Measurements from ENCODE around the gene EPHA3. TPM values are rescaled to one million over a fixed set of nuclear protein-coding genes. Genes with fewer than 3 reads are reported as not detected.

The EPHA3 gene
- total RNA-seq, 2 experiments from 2014 or later = not detected

DNA sequence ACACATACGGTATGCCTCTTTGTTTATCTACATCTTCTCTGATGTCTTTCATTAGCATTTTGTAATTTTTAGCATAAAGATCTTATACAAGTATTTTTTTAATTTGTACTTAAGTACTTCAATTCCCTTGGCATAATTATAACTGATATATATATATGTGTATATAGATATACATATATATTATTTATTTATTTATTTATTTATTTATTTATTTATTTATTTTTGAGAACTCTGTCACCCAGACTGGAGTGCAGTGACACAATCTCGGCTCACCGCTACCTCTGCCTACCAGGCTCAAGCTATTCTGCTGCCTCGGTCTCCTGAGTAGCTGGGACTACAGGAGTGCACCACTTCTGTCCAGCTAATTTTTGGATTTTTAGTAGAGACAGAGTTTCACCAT, 382.7 kb downstream of the EPHA3 start:
- ChIA-PET POLR2A (no interaction called here), CTCF (no interaction called here)
- intact Hi-C loops (cut with DNase I, micrococcal nuclease) = no loop called here
- no peak overlapping the region for H3K27ac ChIP-seq (ENCODE audit: low read depth in 1 of 2, low read length in 2 of 2)
- Mint-ChIP-seq H3K9me3 (peaks cover 10% of the 10 kb centered on the region), H3K27me3 (no peaks in the 10 kb centered on the region), H3K4me3 (no peak overlapping the region), H3K4me1 (ENCODE audit: low read depth) (no peaks in the 10 kb centered on the region), H3K27ac (no peak overlapping the region), H3K36me3 (ENCODE audit: low read depth) (no peaks in the 10 kb centered on the region)
- no peaks in the 10 kb centered on the region for H3K4me1 ChIP-seq (ENCODE audit: insufficient read depth, low read length)
- no peaks in the 10 kb centered on the region for H3K27me3 ChIP-seq (ENCODE audit: control insufficient read depth in 1 of 2, insufficient read depth in 2 of 2, low read length in 2 of 2)
- ATAC-seq (ENCODE audit: poor library complexity) (no peak), DNase-seq (no peak)
- peaks cover 0 to 4% of the 10 kb centered on the region in 2 experiments for H3K9me3 ChIP-seq (ENCODE audit: control insufficient read depth in 1 of 2, insufficient read depth in 1 of 2, low read length in 2 of 2)
- TF ChIP-seq, protein P1, sequence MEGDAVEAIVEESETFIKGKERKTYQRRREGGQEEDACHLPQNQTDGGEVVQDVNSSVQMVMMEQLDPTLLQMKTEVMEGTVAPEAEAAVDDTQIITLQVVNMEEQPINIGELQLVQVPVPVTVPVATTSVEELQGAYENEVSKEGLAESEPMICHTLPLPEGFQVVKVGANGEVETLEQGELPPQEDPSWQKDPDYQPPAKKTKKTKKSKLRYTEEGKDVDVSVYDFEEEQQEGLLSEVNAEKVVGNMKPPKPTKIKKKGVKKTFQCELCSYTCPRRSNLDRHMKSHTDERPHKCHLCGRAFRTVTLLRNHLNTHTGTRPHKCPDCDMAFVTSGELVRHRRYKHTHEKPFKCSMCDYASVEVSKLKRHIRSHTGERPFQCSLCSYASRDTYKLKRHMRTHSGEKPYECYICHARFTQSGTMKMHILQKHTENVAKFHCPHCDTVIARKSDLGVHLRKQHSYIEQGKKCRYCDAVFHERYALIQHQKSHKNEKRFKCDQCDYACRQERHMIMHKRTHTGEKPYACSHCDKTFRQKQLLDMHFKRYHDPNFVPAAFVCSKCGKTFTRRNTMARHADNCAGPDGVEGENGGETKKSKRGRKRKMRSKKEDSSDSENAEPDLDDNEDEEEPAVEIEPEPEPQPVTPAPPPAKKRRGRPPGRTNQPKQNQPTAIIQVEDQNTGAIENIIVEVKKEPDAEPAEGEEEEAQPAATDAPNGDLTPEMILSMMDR (IDR thresholded peaks at IDR 0.05) = no peak
- H3K36me3 ChIP-seq (ENCODE audit: insufficient read depth, low read length) = no peaks in the 10 kb centered on the region
- no peak overlapping the region for H3K4me3 ChIP-seq (ENCODE audit: low read length)

DNA sequence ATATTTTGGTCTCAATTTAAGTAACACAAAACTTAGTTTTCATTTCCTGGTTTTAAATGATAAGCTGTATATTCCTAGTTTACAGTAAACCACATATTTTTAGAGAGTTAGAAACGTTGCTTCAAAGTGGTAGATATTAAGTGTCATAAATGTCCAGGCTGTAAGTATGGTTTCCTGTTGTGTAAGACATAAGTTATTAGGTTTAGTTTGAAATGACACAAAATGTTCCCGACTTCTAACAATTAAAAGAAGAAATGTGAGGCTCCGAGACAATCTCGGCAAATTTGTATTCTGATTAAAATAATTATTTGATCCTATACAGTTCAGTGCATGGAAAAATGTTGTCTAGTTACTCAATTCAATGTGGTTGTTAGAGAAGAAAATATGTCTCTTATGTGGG, 387.3 kb downstream of the EPHA3 start:
- Mint-ChIP-seq H3K4me3 (no peak overlapping the region), H3K27ac (no peak overlapping the region), H3K9me3 (peaks cover 6% of the 10 kb centered on the region), H3K4me1 (ENCODE audit: low read depth) (no peaks in the 10 kb centered on the region), H3K36me3 (ENCODE audit: low read depth) (no peaks in the 10 kb centered on the region), H3K27me3 (no peaks in the 10 kb centered on the region)
- DNase-seq (no peak), ATAC-seq (ENCODE audit: poor library complexity) (no peak)
- Histone ChIP-seq H3K36me3 (ENCODE audit: insufficient read depth, low read length) (no peaks in the 10 kb centered on the region), H3K4me3 (ENCODE audit: low read length) (no peak overlapping the region), H3K27me3 (ENCODE audit: control insufficient read depth in 1 of 2, insufficient read depth in 2 of 2, low read length in 2 of 2) (no peaks in the 10 kb centered on the region), H3K9me3 (ENCODE audit: control insufficient read depth in 1 of 2, insufficient read depth in 1 of 2, low read length in 2 of 2) (peaks cover 0 to 4% of the 10 kb centered on the region in 2 experiments), H3K4me1 (ENCODE audit: insufficient read depth, low read length) (no peaks in the 10 kb centered on the region), H3K27ac (ENCODE audit: low read depth in 1 of 2, low read length in 2 of 2) (no peak overlapping the region)
- TF ChIP-seq, protein P1 (IDR thresholded peaks at IDR 0.05) = no peak
- ChIA-PET CTCF (no interaction called here), POLR2A (no interaction called here)
- intact Hi-C loops (cut with DNase I, micrococcal nuclease) = no loop called here

DNA sequence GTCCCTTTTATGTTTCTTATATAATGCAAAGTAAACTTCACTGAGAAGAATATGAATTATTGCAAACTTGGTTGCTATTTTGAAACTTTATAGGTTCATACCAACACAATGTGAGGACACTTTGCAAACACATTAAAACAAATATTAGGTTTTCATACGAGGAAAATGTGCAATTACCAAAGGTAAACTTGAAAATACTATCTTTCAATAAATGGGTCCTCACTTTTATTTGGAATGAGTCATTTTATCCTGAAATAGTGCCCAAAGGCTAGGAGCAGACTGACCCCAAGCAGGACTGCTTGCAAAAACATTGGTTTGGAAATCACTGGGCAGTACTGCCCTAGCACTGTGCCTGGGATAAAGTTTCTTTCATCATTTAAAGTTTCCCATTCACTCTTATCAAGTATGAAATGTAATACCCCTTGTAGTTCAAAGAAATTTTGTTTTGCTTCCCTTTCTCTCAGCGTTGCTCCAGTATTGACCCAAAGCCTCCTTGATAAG, 396.5 kb downstream of the EPHA3 start:
- no peaks in the 10 kb centered on the region for H3K36me3 Mint-ChIP-seq (ENCODE audit: low read depth)
- H3K27ac Mint-ChIP-seq = no peak overlapping the region
- H3K27me3 Mint-ChIP-seq = no peaks in the 10 kb centered on the region
- no peak overlapping the region for H3K4me3 Mint-ChIP-seq
- no peaks in the 10 kb centered on the region for H3K27me3 ChIP-seq (ENCODE audit: control insufficient read depth in 1 of 2, insufficient read depth in 2 of 2, low read length in 2 of 2)
- intact Hi-C loops (cut with DNase I, micrococcal nuclease) = no loop called here
- no peaks in the 10 kb centered on the region for H3K4me1 Mint-ChIP-seq (ENCODE audit: low read depth)
- ATAC-seq (ENCODE audit: poor library complexity) (no peak), DNase-seq (no peak)
- TF ChIP-seq, protein P1 (IDR thresholded peaks at IDR 0.05) = no peak
- peaks cover 0 to 3% of the 10 kb centered on the region in 2 experiments for H3K9me3 ChIP-seq (ENCODE audit: control insufficient read depth in 1 of 2, insufficient read depth in 1 of 2, low read length in 2 of 2)
- H3K9me3 Mint-ChIP-seq = peaks cover 10% of the 10 kb centered on the region
- H3K36me3 ChIP-seq (ENCODE audit: insufficient read depth, low read length) = no peaks in the 10 kb centered on the region
- H3K4me1 ChIP-seq (ENCODE audit: insufficient read depth, low read length) = no peaks in the 10 kb centered on the region
- H3K4me3 ChIP-seq (ENCODE audit: low read length) = no peak overlapping the region
- no peak overlapping the region for H3K27ac ChIP-seq (ENCODE audit: low read depth in 1 of 2, low read length in 2 of 2)
- CTCF ChIA-PET = no interaction called here
- POLR2A ChIA-PET = no interaction called here

All from CD4-positive, alpha-beta T cell (primary cell).